GM20431 (cell line): Measurements from ENCODE around the gene GCHFR.

ENCODE experiments used
- in situ Hi-C: fragments of 300-500 bp; cut with MseI, MboI; formaldehyde crosslinking; loops from one replicate; pipeline ENCODE4 v1.15.0; 2020; ENCODE audit warnings: low sequenced_read_pairs; ENCODE audit not compliant: unreplicated experiment

Gene GCHFR

DNA sequence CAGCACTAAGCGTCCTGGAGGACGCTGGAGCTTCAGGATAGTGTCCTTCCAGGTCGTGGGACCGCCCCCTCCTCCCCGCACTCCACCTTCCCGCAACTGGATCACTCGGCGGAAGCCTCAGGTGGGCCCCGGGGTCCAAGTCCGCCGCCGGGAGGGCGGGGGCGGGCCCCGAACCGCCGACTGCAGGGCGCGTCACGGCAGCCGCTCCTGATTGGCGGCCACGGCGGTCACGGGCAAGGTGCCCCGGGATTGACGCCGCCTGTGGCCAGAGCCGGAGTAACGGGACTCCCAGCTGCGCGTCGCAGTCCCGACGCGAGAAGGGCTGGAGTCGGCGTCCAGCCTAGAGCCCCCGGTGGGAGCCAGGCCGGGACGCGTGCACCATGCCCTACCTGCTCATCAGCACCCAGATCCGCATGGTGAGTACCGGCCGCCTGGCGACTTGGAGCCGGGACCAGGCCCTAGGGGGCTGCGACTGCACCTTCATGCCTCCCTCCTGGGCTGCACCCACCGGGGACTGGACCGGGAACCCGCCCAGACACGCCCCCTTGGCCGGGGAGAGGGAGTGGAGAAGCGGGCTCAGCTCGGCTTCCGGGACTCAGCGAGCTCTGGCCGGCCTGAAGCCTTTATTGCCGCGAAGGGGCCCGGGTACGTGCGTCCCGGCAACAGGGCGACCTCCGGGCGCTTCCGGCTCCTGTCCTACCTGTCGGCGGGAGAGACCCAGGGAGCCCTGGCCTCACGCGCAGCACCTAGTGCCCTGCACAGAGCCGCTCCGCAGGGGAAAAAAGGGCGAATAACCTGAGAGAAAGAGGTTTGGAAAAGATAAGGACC is at the start of gene GCHFR:
GCHFR (plus strand) TSS at position 268 of the 828 bp plus-strand sequence; CDS start at position 381, 113 bp downstream.
- in situ Hi-C loops, result no loop called here

DNA sequence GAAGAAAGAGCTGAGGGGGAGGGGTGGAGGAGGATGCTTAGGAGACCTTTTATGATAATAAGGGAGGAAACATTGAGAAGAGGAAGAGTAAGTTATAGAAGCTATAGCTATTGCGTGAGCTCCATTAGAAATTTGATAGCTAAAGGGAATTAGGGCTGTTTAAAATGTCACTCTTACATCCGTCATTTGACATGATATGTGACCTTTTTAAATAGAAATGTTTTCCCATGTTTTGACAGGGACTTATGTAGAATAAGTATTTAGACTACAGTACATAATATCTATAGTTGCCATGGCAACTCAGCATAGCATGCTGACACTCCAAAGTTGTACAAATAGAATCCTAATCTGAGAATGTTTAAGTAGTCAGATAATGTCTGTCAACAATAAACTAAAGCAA is 49.7 kb upstream of the GCHFR start:
- in situ Hi-C loops, result no loop called here

DNA sequence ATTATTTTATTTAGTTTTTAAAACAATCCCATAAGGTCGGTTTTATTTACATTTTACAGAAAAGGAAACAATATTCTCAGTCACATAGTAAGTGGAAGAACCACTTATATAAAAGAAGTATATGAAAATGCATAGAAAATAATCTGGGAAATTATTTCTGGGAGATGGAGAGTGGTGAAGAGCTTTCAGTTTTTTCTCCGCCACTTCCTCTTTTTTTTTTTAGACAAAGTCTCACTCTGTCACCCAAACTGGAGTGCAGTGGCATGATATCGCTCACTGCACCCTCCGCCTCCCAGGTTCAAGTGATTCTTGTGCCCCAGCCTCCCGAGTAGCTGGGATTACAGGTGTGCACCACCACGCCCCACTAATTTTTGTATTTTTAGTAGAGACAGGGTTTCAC is 47.7 kb upstream of the GCHFR start:
- in situ Hi-C loops, result no loop called here

DNA sequence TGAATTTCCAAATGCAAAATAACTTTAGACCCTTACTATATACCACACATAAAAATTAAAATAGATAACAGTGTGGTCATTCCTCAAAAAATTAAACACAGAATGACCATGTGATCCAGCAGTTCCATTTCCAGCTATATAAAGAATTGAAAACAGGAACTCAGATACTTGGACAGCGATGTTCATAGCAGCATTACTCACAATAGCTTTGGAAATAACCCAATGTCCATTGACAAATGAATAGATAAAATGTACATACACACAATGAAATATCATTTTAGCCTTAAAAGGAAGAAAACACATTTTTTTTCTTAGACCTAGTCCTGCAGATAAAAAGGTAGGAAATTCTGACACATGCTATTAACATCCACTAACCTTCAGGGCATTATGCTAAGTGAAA is 42.2 kb upstream of the GCHFR start:
- in situ Hi-C loops, result no loop called here

DNA sequence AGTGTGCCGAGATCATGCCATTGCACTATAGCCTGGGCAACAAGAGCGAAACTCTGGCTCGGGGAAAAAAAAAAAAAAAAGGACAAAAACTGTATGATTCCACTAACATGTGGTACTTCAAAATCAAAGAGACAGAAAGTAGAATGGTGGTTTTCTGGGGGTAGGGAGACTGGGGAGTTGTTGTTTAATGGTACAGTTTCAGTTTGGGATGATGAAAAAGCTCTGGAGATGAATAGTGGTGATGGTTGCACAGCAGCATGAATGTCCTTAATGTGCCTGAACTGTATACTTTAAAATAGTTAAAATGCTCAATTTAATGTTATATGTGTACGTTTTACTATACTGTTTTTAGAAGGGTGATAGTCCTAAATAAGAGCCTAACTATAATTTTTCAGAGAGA is 41.5 kb upstream of the GCHFR start:
- in situ Hi-C loops, result no loop called here

DNA sequence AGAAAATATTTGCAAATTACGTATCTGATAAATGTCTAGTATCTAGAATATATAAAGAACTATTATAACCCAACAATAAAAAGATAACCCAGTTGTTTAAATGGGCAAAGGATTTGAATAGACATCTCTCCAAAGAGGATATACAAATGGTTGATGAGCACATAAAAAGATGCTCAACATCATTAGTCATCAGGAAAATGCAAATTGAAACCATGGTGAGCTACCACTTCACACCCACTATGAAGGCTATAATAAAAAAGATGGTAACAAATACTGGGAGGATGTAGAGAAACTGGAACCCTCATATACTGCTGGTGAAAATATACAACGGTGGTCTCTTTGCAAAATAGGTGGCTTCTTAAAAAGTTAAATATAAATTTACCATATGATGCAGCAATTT is 40.9 kb upstream of the GCHFR start:
- in situ Hi-C loops, result no loop called here

DNA sequence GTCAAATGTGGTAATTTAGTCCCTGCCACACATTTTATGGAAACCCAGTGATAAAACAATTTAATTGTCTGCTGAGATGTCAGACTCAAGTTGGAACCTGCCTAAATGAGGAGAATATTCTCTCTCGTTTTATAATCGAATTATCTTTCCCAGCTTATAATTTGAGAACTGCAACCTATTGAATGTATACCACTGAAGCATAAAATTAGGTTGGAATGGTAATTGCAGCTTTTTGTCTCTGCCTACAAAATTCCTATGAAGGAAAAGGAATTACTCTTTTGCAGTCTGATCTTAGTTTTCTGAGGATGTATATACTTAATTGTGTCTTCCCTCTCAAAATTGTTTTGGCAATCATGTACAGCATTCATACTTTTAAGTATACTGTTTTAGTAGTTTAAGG is 39.9 kb upstream of the GCHFR start:
- in situ Hi-C loops, result no loop called here

DNA sequence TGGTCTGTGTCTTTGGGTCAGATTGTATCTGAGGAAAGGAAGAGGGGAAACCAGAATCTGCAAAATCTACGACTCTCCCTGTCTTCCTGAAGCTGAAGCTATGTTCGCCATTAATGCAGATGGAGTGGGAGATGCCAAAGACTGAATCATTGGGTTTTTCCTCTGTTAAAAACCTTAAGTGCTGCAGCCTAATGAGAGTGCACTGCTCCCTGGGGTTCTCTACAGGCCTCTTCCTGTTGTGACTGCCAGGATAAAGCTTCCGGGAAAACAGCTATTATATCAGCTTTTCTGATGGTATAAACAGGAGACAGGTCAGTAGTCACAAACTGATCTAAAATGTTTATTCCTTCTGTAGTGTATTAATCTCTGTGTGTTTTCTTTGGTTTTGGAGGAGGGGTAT is 32.8 kb upstream of the GCHFR start:
- in situ Hi-C loops, result no loop called here

DNA sequence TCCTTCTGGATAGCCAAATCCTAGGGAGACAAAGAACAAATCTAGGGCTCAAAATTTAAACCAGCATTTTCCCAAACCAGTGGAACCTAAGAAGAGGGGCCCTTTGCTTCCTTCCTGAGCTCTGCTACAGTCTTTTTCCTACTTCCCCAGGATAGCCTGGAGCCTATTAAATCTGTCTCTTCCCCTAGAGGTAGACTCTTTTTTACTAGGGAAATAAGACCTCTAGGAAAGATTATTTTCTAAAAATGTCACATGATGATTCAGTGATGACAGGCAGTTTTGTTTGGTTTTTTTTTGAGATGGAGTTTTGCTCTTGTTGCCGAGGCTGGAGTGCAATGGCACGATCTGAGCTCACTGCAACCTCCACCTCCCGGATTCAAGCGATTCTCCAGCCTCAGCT is 27.3 kb upstream of the GCHFR start:
- in situ Hi-C loops, result no loop called here

DNA sequence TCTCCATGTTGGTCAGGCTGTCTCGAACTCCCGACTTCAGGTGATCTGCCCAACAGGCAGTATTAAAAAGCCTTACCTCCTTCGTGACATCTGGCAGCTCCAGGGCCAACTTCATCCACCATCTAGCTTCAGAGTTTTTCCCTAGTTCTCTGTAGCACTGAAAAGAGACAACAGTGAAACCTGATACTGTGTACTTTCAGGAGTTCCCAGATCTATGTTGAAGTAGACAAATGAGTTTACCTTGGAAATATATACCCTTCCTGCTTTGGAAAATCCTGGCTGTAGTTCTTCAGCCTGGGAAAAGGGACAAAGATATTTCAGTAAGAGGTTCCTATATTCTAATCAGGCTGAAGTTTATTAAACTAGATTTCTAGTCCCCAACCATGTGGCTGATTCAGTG is 26.8 kb upstream of the GCHFR start:
- in situ Hi-C loops, result no loop called here

DNA sequence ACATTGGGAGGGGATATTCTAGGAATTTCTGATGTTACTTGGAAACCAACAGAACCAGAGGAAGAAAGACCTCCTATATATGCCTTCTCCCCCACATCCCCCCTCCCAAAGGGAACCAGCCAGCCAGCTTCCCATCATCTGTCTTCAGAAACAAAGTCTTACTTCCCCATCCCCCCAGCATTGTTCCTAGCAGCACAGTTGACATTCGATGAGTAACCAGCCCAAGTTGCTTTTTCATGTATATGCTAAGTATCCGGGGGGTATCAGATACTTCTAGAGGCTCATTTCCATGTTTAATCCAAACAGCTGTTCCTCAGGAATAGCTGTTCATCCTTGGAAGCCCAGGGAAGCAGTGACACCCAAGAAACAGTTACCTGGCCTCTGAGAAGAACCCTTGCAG is 24.8 kb upstream of the GCHFR start:
- in situ Hi-C loops, result no loop called here

DNA sequence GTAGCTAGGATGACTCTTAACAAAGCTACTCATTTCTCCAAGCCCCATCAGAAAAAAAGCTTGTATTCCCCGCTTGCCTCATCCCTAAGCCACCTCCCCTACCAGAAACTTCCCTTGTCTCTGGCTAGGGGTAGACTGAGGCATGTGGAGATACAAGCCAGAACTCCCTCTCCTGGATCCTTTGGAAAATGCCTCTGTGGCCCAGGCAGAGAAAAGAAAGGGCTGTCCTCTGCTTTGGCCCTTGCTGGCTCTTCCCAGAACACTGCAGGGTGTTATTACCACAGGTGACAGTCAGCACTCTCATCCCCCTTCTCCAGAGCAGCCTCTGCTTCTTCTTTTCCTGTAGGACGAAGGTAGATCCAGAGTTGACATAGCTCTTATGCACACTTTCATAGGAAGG is 24.0 kb upstream of the GCHFR start:
- in situ Hi-C loops, result no loop called here

DNA sequence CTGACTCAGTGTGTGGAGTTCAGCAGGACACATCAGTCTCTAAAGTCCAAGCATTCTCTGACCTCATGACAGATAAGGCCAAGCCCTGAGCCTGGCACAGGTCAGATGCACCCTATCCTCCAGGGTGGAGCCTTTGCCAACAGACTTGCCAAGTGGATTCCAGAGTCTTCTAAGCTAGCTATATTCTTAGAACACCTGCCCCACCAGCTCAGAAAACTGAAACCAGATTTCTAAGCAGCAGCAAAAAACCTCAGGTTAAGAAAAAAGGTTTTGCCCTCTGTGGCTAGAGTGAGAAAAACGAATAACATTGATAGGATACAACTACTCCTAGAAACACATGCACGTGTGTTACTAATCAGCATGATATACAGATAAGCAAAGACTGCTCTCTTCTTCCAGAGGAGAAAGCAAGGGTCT is 20.4 kb upstream of the GCHFR start:
- in situ Hi-C loops, result no loop called here

DNA sequence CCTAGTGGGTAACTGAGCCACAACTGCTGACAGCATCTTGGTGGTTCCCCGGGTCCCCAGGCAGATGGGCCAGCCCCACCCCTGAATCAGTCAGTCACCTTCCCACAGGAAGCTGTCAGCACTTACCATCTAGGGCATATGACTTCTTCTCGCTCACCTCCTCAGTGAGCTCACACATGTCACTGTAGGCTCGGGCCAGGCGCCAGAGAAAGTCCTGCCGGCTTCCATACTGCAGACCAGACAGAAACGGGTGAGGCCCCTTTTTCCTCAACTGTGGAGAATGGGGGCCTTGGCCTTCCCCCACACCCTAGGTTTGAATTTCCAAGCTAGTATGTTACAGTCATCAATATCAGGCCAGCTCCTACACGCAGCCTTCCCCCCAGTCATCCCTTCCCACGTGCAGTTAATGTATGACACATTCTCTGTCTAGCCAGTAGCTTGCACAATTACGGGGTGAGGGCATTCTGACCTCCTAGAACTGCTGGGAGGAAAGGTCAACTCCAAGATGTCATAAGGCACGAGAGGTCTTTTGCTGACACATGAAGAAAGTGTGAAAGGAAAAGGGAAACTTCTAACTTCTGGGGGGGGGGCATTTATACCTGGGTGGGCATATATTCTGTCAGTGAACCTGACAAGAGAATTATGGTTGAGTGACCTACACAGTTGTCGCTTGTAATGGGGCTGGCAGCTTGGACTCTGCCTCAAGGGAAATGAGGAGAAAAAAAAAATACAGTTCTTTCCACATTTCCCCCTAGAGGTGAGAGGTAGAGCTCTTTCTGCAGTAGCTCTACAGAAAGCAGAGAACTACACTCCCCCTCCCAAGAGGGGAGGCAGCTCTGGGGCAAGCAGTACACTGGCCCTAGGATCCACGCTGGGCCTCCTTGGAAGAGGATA is 19.7 kb upstream of the GCHFR start:
- in situ Hi-C loops, result no loop called here

DNA sequence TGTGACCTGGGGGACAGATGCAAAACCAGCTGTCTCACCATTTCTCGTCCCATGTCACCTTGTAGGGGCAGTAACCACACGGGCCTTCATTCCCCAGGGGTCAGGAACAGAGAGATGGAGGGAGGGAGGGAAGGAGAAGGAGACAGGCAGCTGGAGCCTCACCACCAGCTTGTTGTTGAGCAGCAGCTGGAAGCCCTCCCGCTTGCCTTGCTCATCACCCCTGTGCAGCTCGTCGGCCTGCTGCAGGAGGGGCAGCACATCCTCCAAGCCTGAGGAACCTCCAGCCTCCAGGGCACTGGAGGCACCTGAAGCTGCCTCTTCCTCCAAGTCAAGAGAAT is 19.1 kb upstream of the GCHFR start:
- in situ Hi-C loops, result no loop called here

DNA sequence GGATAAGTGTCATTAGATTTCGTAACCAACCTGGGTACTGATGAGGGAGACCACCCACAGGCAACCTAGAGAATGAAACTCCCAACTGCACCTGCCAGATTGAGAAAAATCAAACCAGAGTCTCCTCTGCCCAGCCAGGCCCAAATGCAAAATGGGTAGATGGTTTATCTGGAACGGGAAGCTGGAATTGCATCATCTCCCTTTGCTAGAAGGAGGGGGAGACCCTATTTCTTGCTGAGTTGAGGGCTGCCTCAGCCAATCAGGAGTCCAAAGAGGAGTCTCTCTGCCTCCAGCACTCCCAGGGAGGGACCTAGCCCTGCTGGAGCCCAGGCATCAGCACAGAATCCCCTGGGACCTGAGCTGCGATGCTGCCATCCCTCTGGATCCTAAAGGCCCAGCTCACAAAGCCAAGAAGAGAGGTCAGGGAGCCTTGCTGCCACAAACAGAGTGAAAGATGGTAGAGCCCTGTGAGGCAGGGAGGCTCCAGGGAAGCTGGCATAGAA is 16.9 kb upstream of the GCHFR start:
- in situ Hi-C loops, result no loop called here

DNA sequence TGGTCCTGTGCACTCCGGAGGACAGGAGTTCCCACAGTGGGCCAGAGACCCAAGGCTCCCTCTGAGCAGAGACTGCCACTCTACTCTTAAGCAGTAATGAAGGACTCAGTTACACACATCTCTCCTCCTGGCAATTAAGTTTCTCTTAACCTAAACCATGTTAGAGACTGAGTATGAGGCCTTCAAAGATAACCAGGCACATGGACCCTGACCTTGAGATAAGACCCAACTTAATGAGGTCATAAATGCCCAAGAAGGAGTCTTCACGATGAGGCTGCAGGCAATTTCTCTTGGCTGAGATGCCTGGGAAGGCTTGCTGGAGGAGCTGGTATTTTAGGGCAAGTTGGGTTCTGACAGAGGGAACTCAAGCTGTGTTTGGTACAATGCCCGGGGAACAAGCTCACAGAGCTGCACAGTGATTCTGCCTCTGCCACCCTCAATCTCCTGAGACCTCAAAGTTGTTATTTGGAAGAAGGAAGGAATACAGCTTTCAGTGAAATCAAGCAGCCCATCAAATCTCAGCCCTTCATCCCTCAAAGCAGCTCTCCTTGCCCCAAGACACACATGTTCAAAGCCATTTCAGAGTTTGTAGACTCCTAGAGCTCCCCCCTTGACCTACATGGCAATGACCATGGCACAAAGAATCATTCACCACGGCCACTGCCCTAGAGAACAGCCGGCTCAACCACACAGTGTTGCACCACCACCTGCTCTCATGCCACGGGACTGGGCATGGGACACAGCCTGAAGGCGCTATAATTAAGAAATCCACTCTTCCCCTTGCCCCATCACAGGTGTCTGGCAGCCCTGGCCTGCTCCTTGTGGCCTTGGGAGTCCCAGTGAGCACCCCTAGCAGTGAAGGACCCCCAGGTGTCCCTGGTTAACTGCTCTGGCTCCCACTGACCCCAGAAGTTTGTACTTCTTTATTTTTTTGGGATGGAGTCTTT is 15.9 kb upstream of the GCHFR start:
- in situ Hi-C loops, result no loop called here

DNA sequence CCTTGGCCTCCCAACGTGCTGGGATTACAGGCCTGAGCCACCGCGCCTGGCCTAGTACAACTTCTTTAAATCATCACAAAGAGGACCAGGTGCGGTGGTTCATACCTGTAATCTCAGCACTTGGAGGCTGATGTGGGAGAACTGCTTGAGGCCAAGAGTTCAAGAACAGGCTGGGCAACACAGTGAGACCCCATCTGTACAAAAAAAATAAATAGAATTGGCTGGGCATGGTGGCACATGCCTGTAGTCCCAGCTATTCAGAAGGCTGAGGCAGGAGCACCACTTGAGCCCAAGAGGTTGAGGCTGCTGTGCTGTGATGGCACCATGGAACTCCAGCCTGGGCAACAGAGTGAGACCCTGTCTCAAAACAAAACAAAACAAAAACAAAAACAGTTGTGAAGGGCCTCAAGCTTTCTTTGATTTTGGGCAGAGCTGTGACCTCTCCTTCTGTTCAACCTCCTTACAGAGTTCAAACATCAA is 14.7 kb upstream of the GCHFR start:
- in situ Hi-C loops, result no loop called here

DNA sequence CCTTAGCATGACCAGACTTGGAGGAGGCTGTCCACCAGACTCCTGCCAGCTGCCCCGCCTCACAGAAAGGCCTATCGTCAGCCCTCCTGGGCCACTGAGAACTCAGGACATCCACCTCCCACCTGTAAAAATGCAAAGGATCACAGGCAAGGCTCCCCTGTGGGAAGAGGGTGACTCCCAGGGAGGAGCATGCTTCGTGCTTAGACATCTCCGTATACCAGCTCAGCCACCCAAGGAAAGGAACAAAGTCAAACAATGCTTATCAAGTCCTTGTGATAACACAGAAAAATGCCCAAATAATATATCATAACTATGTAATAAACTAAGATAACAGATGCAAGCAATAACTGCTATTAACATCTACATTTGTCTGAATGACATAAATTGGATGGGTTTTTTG is 13.0 kb upstream of the GCHFR start:
- in situ Hi-C loops, result no loop called here

DNA sequence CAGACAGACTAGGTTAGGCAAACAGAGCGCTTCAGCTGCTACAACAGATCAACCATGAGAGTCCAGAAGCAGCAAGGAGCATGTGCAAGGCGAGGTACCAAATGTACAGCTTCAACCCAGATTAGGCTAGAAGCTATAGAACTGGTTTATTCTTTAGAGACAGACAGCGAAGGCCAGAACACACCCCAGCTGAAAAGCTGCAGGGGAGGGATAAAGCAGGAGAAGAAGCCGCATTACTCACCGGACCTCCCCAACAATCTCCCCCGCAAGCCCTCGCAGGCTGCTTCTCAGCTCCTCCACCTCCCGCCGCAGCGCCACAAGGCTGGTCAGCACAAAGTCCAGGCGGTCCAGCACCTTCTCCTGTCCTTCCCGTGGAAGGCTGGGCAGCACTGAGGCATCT is 12.1 kb upstream of the GCHFR start:
- in situ Hi-C loops, result no loop called here
